Esophagus squamous epithelium (tissue), 5 donors: Measurements from ENCODE around the gene WNT9A. TPM values are rescaled to one million over a fixed set of nuclear protein-coding genes. Genes with fewer than 3 reads are reported as not detected.

Experiments
- DNase-seq: peaks from one replicate; lab custom pipeline; 2025; lab: John Stamatoyannopoulos, UW
- H3K27ac ChIP-seq, 4 donors: fragments of 200-600 bp; sonication (generic); one replicate each; pipeline ENCODE4 v1.5.1; 2016 to 2019; ENCODE audit warnings: mild to moderate bottlenecking in 1 of 4
- H3K27me3 ChIP-seq, 4 donors: fragments of 200-600 bp; sonication (generic); 1 replicate in 3 of 4; 2 replicates in 1 of 4; pipeline versions ENCODE4 v1.5.1 to v1.6.0; 2017 to 2021; ENCODE audit warnings: antibody characterized with exemption in 1 of 4
- H3K36me3 ChIP-seq, 3 donors: fragments of 200-600 bp; sonication (generic); one replicate each; pipeline ENCODE4 v1.5.1; 2016 to 2019
- H3K4me1 ChIP-seq, 3 donors: fragments of 200-600 bp; sonication (generic); one replicate each; pipeline ENCODE4 v1.5.1; 2017 to 2019
- H3K4me3 ChIP-seq, 4 donors: fragments of 200-600 bp; sonication (generic); 1 replicate in 3 of 4; 2 replicates in 1 of 4; pipeline ENCODE4 v1.5.1; 2016 to 2019; ENCODE audit warnings: mild to moderate bottlenecking in 2 of 4, moderate library complexity in 1 of 4
- H3K9me3 ChIP-seq, 3 donors: fragments of 200-600 bp; sonication (generic); one replicate each; pipeline ENCODE4 v1.5.1; 2016 to 2019
- CTCF ChIP-seq, 6 experiments: fragments of 450-650 bp in 4 of 6; fragments of 200-600 bp in 2 of 6; sonication (generic) in 2 of 6; IDR thresholded peaks; one replicate each; pipeline ENCODE4 v1.5.1; 2016 to 2019; ENCODE audit warnings: antibody characterized with exemption in 6 of 6, mild to moderate bottlenecking in 4 of 6, moderate library complexity in 4 of 6
- POLR2A ChIP-seq, 4 donors: fragments of 450-650 bp; IDR thresholded peaks; one replicate each; pipeline ENCODE4 v1.6.1; 2017; ENCODE audit warnings: antibody characterized with exemption in 4 of 4, mild to moderate bottlenecking in 4 of 4, moderate library complexity in 3 of 4
- WGBS, 2 donors: methylation state at CpG; one replicate each; pipeline ENCODE4 v1.1.5; 2018; 5-methylcytosine and 5-hydroxymethylcytosine counted together
- intact Hi-C: fragments of 100-400 bp; cut with DNase I; formaldehyde crosslinking; loops from one replicate; pipeline ENCODE4 v1.15.0; 2022
- total RNA-seq, 4 donors: library from RNA; depleted of rRNA; stranded (reverse); fragments of >200 nt; gene quantifications; one replicate each; pipeline ENCODE4 v1.1.0, GENCODE V29; 2016
- donor health status: DM: yes; HTN: yes; CAD: no.

The WNT9A gene
- total RNA-seq, 4 donors from 2014 or later = 1.7 to 5.9 (median 2.8) TPM

- H3K4me3 ChIP-seq = no peak overlapping the region
- intact Hi-C loops = loop anchor here (5.0 to 10.0 kb wide), 2 partner anchors 101 to 124 kb away; no protein-coding TSS in a partner anchor
- H3K27me3 ChIP-seq = no peaks in the 10 kb centered on the region
- peaks cover 27 to 49% (median 30%) of the 10 kb centered on the region in 3 donors for H3K4me1 ChIP-seq
- no peaks in the 10 kb centered on the region for H3K9me3 ChIP-seq
- no peak for DNase-seq
- WGBS, 2 donors = 91% methylated on average over 5 of the region's 8 CpGs; no CpG with 5 or more reads in 1 of the 2 donors
- TF ChIP-seq POLR2A (IDR thresholded peaks at IDR 0.05) (no peak), CTCF (IDR thresholded peaks at IDR 0.05) (no peak)
- peak overlapping the region; percentile 83 to 92 (median 88) for H3K27ac ChIP-seq
- no peaks in the 10 kb centered on the region for H3K36me3 ChIP-seq
Measured at GRCh38 chr1:227888404-227889046, 59.2 kb downstream of the WNT9A start.

GRCh38 chr1:227887697-227888403, 59.9 kb downstream of the WNT9A start:
- TF ChIP-seq POLR2A (IDR thresholded peaks at IDR 0.05) = peak in 1 of 4 donors; percentile 41
- no peak for TF ChIP-seq CTCF (IDR thresholded peaks at IDR 0.05)
- peaks cover 27 to 56% (median 30%) of the 10 kb centered on the region in 3 donors for H3K4me1 ChIP-seq
- H3K27me3 ChIP-seq = no peaks in the 10 kb centered on the region
- no peaks in the 10 kb centered on the region for H3K9me3 ChIP-seq
- peak overlapping the region; percentile 83 to 92 (median 88) for H3K27ac ChIP-seq
- no peak for DNase-seq
- WGBS, 2 donors = 49 to 69% methylated on average over 10 to 15 of the region's 40 CpGs
- H3K4me3 ChIP-seq = peak overlapping the region; percentile 23 to 74 (median 51)
- no peaks in the 10 kb centered on the region for H3K36me3 ChIP-seq
- intact Hi-C loops = loop anchor here (5.0 to 10.0 kb wide), 2 partner anchors 101 to 123 kb away; no protein-coding TSS in a partner anchor

GRCh38 chr1:227886993-227887696, 60.6 kb downstream of the WNT9A start:
- no peak for DNase-seq

GRCh38 chr1:227886503-227886961, 61.2 kb downstream of the WNT9A start:
- H3K4me1 ChIP-seq = peaks cover 27 to 56% (median 30%) of the 10 kb centered on the region in 3 donors
- DNase-seq = no peak
- H3K27me3 ChIP-seq = no peaks in the 10 kb centered on the region
- H3K27ac ChIP-seq = peak overlapping the region; percentile 83 to 92 (median 88)
- intact Hi-C loops = loop anchor here (5.0 to 10.0 kb wide), 2 partner anchors 99 to 122 kb away; no protein-coding TSS in a partner anchor
- no peaks in the 10 kb centered on the region for H3K36me3 ChIP-seq
- no peak for TF ChIP-seq CTCF (IDR thresholded peaks at IDR 0.05)
- TF ChIP-seq POLR2A (IDR thresholded peaks at IDR 0.05) = no peak
- peak overlapping the region; percentile 23 to 74 (median 51) for H3K4me3 ChIP-seq
- no peaks in the 10 kb centered on the region for H3K9me3 ChIP-seq
- WGBS, 2 donors = 13% methylated on average over 10 of the region's 18 CpGs; no CpG with 5 or more reads in 1 of the 2 donors

More at GRCh38 chr1:227886993-227887696, 60.6 kb downstream of the WNT9A start:
- H3K4me3 ChIP-seq = peak overlapping the region; percentile 23 to 74 (median 51)
- WGBS, 2 donors = 30% methylated on average over 2 of the region's 30 CpGs; no CpG with 5 or more reads in 1 of the 2 donors
- H3K9me3 ChIP-seq = no peaks in the 10 kb centered on the region
- intact Hi-C loops = loop anchor here (5.0 to 10.0 kb wide), 2 partner anchors 100 to 122 kb away; no protein-coding TSS in a partner anchor
- no peaks in the 10 kb centered on the region for H3K27me3 ChIP-seq
- no peak for TF ChIP-seq POLR2A (IDR thresholded peaks at IDR 0.05)
- TF ChIP-seq CTCF (IDR thresholded peaks at IDR 0.05) = no peak
- H3K36me3 ChIP-seq = no peaks in the 10 kb centered on the region
- peak overlapping the region; percentile 83 to 92 (median 88) for H3K27ac ChIP-seq
- peaks cover 27 to 56% (median 30%) of the 10 kb centered on the region in 3 donors for H3K4me1 ChIP-seq
